ENCODE measurements around the gene IFT80. TPM values are rescaled to one million over a fixed set of nuclear protein-coding genes. Genes with fewer than 3 reads are reported as not detected.

Gene IFT80
- total and polyA plus RNA-seq, 2 of the 4 experiments (the other 2 are of a cell fraction), result 15.2 to 16.8 TPM

DNA sequence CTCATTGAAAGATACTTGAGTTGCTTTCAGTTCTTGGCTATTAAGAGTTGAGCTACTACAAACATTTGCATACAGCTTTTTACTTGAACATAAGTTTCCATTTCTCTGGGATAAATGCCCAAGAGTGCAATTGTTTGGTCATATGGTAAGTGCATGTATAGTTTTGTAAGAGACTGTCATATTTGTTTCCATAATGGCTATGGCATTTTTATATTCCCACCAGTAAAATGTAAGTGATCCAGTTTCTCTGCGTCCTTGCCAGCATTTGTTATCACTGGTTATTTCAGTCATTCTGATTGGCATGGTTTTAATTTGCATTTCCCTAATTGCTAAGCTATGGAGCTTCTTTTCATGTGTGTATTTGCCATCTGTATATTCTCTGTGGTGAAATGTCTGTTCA, 151.3 kb downstream of the IFT80 start:
- Histone ChIP-seq H4K8ac (ENCODE audit: low read depth in 2 of 2, low read length in 2 of 2) (no peak overlapping the region), H3K36me3 (ENCODE audit: control insufficient read depth, insufficient read depth, low read length) (no peaks in the 10 kb centered on the region), H3K18ac (ENCODE audit: low read depth, low read length) (no peak overlapping the region), H3K4me3 (ENCODE audit: insufficient read depth, low read depth, low read length) (no peak overlapping the region), H3K4me1 (ENCODE audit: control insufficient read depth, insufficient read depth, low read length) (no peaks in the 10 kb centered on the region), H2BK5ac (ENCODE audit: low read depth, low read length, poor library complexity, severe bottlenecking) (no peak overlapping the region), H3K79me1 (ENCODE audit: low read depth in 1 of 2, low read length in 2 of 2) (no peaks in the 10 kb centered on the region), H3K9me1 (ENCODE audit: insufficient read depth, low read length) (no peaks in the 10 kb centered on the region), H2AFZ (replicated peaks; ENCODE audit: low read length, poor library complexity) (no peak overlapping the region), H3K27me3 (ENCODE audit: control insufficient read depth, insufficient read depth, low read length) (no peaks in the 10 kb centered on the region), H2BK20ac (ENCODE audit: low read depth, low read length) (no peak overlapping the region), H2BK120ac (ENCODE audit: low read depth, low read length) (no peak overlapping the region), H2BK15ac (ENCODE audit: low read depth, low read length) (no peak overlapping the region), H3K14ac (replicated peaks; ENCODE audit: low read depth, low read length) (no peak overlapping the region), H3K23ac (ENCODE audit: low read depth, low read length) (no peak overlapping the region), H4K91ac (ENCODE audit: insufficient read depth, low read depth, low read length) (no peak overlapping the region), H4K20me1 (ENCODE audit: insufficient read depth, low read length) (no peaks in the 10 kb centered on the region), H2AK9ac (replicated peaks; ENCODE audit: low read depth, low read length, poor library complexity) (no peak overlapping the region), H3K27ac (ENCODE audit: insufficient read depth, low read length) (no peak overlapping the region), H3K4me2 (ENCODE audit: low read depth, low read length) (no peak overlapping the region), H3K4ac (ENCODE audit: low read depth, low read length) (no peak overlapping the region), H3K56ac (ENCODE audit: extremely low read depth, insufficient read depth, low read length) (no peak overlapping the region), H3K9me3 (ENCODE audit: control insufficient read depth, insufficient read depth, low read length) (no peaks in the 10 kb centered on the region), H2AK5ac (ENCODE audit: low read depth, low read length) (no peak overlapping the region), H4K5ac (ENCODE audit: low read depth, low read length) (no peak overlapping the region), H3K9ac (ENCODE audit: low read depth, low read length) (no peak overlapping the region)
- intact Hi-C loops (cut with micrococcal nuclease), result no loop called here
- dilution Hi-C loops (cut with HindIII; ENCODE audit: low sequenced_read_pairs, unreplicated experiment), result no loop called here
- no CpG with 5 or more reads among the region's 1 CpG for WGBS, 2 experiments (ENCODE audit: extremely low coverage in 2 of 2, insufficient read length in 1 of 2)
- ChIA-PET POLR2A (ENCODE audit: unreplicated experiment) (no interaction called here), CTCF (no interaction called here)
- TF ChIP-seq RFX5 (IDR thresholded peaks at IDR 0.05; ENCODE audit: low read depth, low read length) (no peak), NFE2L2 (IDR thresholded peaks at IDR 0.05; ENCODE audit: low read depth, low read length) (no peak), SMC3 (IDR thresholded peaks at IDR 0.05; ENCODE audit: low read depth, low read length) (no peak), RCOR1 (IDR thresholded peaks at IDR 0.05; ENCODE audit: insufficient replicate concordance, low read length) (no peak), POLR2A (IDR thresholded peaks at IDR 0.05; ENCODE audit: low read depth, low read length) (no peak), MAZ (IDR thresholded peaks at IDR 0.05; ENCODE audit: borderline replicate concordance, low read depth, low read length) (no peak), BHLHE40 (IDR thresholded peaks at IDR 0.05; ENCODE audit: low read depth, low read length) (no peak), RAD21 (IDR thresholded peaks at IDR 0.05; ENCODE audit: low read length) (no peak), MAFK (IDR thresholded peaks at IDR 0.05; ENCODE audit: low read depth, low read length) (no peak), FOS (IDR thresholded peaks at IDR 0.05; ENCODE audit: low read depth, low read length) (no peak), CHD1 (IDR thresholded peaks at IDR 0.05; ENCODE audit: low read depth, low read length) (no peak), CEBPB (IDR thresholded peaks at IDR 0.05; ENCODE audit: low read depth, low read length) (no peak), MXI1 (IDR thresholded peaks at IDR 0.05; ENCODE audit: borderline replicate concordance, low read depth, low read length) (no peak), USF2 (IDR thresholded peaks at IDR 0.05; ENCODE audit: low read depth, low read length) (no peak)
- TF ChIP-seq, protein P1, sequence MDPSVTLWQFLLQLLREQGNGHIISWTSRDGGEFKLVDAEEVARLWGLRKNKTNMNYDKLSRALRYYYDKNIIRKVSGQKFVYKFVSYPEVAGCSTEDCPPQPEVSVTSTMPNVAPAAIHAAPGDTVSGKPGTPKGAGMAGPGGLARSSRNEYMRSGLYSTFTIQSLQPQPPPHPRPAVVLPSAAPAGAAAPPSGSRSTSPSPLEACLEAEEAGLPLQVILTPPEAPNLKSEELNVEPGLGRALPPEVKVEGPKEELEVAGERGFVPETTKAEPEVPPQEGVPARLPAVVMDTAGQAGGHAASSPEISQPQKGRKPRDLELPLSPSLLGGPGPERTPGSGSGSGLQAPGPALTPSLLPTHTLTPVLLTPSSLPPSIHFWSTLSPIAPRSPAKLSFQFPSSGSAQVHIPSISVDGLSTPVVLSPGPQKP (IDR thresholded peaks at IDR 0.05; ENCODE audit: borderline replicate concordance, low read depth, low read length), result no peak
- TF ChIP-seq, protein P2, sequence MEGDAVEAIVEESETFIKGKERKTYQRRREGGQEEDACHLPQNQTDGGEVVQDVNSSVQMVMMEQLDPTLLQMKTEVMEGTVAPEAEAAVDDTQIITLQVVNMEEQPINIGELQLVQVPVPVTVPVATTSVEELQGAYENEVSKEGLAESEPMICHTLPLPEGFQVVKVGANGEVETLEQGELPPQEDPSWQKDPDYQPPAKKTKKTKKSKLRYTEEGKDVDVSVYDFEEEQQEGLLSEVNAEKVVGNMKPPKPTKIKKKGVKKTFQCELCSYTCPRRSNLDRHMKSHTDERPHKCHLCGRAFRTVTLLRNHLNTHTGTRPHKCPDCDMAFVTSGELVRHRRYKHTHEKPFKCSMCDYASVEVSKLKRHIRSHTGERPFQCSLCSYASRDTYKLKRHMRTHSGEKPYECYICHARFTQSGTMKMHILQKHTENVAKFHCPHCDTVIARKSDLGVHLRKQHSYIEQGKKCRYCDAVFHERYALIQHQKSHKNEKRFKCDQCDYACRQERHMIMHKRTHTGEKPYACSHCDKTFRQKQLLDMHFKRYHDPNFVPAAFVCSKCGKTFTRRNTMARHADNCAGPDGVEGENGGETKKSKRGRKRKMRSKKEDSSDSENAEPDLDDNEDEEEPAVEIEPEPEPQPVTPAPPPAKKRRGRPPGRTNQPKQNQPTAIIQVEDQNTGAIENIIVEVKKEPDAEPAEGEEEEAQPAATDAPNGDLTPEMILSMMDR (conservative IDR thresholded peaks at IDR 0.05; ENCODE audit: low read depth, low read length), result no peak
- in situ Hi-C loops (cut with MboI; ENCODE audit: low sequenced_read_pairs), result no loop called here
- DNase-seq (no peak), ATAC-seq (ENCODE audit: low read depth) (no peak)
- no TSS peak for BruUV-seq (replicated peaks)
